Superior temporal gyrus (tissue), 1 donor: ENCODE data around the gene PSMB2.

Experiments used
- DNase-seq: peaks from one replicate; pipeline ENCODE4 v3.0.0-alpha.2; 2016; ENCODE audit errors: extremely low spot score

The PSMB2 gene

GRCh38 chr1:35642471-35642955, 1.2 kb upstream of the PSMB2 start:
- DNase-seq, result no peak

DNA sequence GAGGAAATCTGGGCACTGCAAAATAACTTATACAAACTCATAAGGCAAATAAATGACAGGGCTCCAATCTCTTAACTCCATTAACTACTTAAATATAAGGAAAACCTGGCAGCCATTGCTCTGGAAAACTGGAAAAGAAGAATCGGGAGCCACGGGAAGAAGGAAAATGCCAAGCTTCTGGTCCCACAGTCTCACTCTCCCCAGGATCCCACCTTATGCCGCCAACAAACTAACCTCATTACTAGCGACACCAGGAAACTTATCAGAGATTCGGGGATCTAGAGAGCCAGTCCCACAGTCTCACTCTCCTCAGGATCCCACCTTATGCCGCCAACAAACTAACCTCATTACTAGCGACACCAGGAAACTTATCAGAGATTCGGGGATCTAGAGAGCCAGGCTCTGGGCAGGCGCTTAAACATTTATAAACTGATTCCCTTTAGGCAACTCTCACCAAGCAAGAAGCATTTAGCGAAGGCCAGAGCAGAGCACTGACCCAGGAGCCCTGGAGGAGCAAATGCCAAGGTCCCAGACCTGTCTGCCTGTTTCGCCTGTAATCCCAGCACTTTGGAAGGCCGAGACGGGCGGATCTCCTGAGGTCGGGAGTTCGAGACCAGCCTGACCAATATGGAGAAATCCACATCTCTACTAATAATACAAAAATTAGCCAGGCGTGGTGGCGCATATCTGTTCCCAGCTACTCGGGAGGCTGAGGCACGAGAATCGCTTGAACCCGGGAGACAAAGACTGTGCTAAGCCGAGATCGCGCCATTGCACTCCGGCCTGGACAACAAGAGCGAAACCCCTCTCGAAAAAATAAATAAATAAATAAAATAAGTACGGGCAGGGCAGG, 720 bp downstream of the PSMB2 start:
- DNase-seq, result no peak

DNA sequence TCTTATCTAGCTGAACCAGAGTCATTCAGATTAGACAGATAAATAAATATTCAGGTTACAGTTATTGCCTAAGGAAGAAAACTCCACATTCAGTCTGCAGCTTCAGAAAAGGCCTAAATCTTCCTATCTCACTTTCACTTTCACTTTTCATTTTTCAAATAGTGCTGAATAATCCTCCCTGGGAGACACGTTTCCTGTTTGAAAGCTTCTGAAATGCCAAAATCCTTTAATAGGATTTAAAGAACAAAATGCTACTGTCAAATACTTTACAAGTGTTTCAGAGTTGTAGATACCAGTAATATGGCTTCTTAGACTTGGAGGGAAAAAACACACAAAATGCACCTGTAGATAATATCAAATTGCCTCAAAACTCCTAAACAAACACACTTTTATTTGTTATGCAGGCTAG, 3.9 kb downstream of the PSMB2 start:
- peak; percentile 63 for DNase-seq

GRCh38 chr1:35633547-35633946, 7.8 kb downstream of the PSMB2 start:
- DNase-seq, result no peak

DNA sequence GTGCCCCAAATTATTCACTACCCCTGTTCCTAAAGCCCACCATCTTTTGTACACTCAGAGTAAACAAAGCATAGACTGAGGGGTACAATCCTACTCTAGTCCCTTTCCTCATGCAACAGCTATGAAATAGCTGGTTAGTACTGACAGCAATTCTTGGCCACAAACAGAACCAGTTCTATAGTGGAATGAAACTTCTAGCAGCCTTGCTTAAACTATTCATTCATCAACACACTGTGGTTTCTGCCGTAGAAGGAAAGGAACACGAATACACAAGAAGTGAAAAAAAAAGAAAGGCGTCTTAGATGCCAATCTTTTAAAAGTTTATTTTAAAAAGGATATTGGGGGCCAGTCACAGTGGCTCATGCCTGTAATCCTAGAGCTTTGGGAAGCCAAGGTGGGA, 9.9 kb downstream of the PSMB2 start:
- no peak for DNase-seq

DNA sequence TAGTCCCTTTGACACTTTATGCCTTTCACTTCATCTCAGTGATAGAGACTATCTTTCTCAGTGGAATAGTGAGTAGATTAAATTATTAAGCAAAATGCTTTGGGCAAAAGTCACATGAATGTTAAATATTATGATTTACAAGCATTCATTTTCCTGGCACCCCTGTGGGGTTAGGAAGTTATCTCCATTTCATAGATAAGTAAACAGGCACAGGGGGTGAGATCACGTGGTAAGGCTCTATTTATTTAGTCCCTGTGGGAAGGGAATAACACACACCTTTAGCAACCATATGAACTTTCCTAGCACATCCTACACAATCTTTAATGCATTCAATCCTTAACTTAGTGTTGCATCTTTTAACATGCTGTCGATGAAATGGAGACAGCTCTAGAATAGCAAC, 12.3 kb downstream of the PSMB2 start:
- DNase-seq, result no peak

GRCh38 chr1:35623832-35624231, 17.5 kb downstream of the PSMB2 start:
- no peak for DNase-seq

- DNase-seq, result no peak
These were observed 18.7 kb downstream of the PSMB2 start for GRCh38 chr1:35622510-35623178.

- DNase-seq, result no peak
These were observed 21.8 kb downstream of the PSMB2 start for GRCh38 chr1:35619237-35620121.

DNA sequence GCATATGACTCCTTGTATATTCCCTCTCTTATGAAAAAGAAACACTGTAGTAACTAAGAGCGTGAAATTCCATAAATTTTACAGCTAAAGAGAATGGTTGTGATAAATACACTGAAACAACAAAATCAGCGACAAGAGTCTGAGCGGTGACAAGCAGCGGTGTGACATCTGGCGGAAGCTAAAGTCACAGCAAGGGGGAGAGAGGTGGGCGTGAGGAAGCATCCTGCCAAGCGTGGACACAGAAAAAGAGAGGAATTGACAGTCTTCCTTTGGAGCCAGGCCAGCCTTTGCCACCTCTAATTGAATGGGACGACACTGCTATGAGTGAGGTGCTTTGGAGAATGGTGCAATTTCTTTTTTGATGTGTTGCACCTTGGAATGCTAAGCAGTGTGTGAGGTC, 25.9 kb downstream of the PSMB2 start:
- no peak for DNase-seq

DNA sequence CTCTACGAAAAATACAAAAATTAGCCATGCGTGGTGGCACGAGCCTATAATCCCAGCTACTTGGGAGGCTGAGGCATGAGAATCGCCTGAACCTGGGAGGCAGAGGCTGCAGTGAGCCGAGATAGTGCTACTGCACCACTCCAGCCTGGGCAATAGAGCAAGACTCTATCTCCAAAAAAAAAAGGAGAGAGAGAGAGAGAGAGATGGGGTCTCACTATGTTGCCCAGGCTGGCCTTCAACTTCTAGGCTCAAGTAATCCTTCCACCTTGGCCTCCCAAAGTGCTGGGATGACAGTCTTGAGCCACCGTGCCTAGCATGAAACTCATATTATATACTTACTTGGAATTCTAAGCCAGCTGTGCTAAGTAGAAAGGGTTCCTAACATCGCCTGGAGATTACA, 29.7 kb downstream of the PSMB2 start:
- DNase-seq, result no peak

GRCh38 chr1:35605867-35606182, 35.5 kb downstream of the PSMB2 start:
- no peak for DNase-seq

GRCh38 chr1:35605071-35605866, 36.1 kb downstream of the PSMB2 start:
- DNase-seq, result no peak

DNA sequence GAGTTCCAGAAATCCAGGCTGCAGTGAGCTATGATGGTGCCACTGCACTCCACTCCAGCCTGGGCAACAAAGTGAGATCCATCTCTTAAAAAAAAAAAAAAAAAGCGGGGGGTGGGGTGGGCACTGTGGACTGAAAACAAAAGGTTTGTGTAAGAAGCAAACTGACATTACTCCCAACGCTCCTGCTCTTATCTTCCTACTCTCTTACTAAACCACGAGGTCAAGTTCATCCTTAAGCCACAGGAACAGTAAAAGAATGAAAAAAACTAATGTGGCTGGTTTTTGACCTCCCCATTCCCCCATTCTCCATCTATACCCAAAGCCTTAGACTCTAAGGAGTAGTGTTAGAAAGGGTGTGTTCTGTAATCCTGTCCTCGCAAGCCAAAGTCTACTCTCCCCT, 37.4 kb downstream of the PSMB2 start:
- DNase-seq, result no peak

GRCh38 chr1:35603468-35603867, 37.9 kb downstream of the PSMB2 start:
- DNase-seq, result peak; percentile 56

- DNase-seq, result no peak
These were observed 40.7 kb downstream of the PSMB2 start for GRCh38 chr1:35600593-35600992.

DNA sequence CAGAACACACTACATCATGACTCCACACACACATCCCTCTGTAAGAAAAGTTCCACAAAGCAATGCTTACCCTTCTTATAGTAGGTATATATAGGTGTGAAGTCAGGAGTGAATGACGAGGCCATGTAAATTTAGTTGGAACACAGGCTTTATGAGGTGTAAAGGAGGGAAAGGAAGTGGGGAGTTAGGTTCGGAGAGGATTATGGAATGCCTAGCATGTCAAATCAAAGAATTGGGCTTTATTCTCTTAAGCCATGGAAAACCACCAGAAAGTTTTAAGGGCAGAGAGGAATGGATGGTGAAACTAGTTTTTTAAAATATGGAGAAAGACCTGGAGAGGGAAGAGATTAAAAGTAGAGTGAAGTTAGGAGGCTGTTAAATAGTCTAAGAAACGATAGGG, 41.9 kb downstream of the PSMB2 start:
- no peak for DNase-seq

GRCh38 chr1:35598895-35599294, 42.4 kb downstream of the PSMB2 start:
- no peak for DNase-seq

DNA sequence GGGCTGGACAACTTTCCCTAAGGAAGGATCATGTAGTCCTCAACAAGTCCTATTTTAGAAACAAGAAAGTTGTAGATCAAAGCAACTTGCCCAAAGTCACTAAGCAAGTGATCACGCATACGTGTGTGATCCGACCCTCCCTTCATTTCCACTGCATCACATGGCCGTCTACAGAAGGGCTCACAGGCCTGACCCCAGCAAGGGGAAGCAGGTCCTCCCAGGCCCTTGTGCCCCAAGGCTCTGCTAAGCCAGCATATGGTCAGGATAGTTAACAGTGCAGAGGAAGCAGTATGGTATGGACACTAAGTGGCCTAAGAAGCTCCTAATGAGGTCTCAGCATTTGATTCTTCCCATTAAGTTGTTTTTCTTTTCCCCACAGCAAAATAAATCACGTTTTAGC, 43.5 kb downstream of the PSMB2 start:
- no peak for DNase-seq

DNA sequence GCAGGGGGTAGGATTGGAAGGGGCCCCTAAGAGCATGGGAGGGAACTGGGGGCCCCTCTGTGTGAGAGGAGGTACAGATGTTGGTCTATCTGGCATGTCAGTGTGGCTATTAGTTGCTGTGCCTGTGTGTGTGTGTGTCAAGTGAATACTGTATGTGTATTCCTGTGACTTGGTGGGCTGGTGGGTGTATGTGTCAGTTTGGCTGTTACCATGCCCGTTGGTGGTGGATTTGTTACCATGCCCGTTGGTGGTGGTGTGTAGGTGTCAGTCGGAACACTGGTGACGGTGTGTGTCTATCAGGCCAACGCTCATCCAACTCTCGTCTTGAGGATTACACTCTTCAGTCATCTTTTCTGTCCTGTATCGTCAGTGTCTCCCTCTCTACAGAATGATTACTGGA, 45.6 kb downstream of the PSMB2 start:
- no peak for DNase-seq

GRCh38 chr1:35594005-35594760, 47.1 kb downstream of the PSMB2 start:
- no peak for DNase-seq
